Chondrocyte (in vitro differentiated cells): Measurements from ENCODE around the gene VASP. TPM values are rescaled to one million over a fixed set of nuclear protein-coding genes. Genes with fewer than 3 reads are reported as not detected.

ENCODE experiments used
- DNase-seq: peaks from one replicate; pipeline ENCODE4 v3.0.0; 2021; ENCODE audit warnings: mixed read lengths, low spot score
- H3K27ac Mint-ChIP-seq: one replicate; pipeline ENCODE4 v1.8.0; 2021; ENCODE audit warnings: mild to moderate bottlenecking, moderate library complexity, mixed read lengths; ENCODE audit not compliant: unreplicated experiment
- H3K27me3 Mint-ChIP-seq: 2 replicates; pipeline ENCODE4 v1.8.0; 2021; ENCODE audit warnings: low read depth, mixed read lengths
- H3K36me3 Mint-ChIP-seq: 2 replicates; pipeline ENCODE4 v1.8.0; 2021; ENCODE audit warnings: low read depth, mixed read lengths
- H3K4me1 Mint-ChIP-seq: 2 replicates; pipeline ENCODE4 v1.8.0; 2021; ENCODE audit warnings: low read depth, mild to moderate bottlenecking, mixed read lengths
- H3K4me3 Mint-ChIP-seq: one replicate; pipeline ENCODE4 v1.8.0; 2021; ENCODE audit warnings: mild to moderate bottlenecking, moderate library complexity, mixed read lengths; ENCODE audit not compliant: unreplicated experiment
- H3K9me3 Mint-ChIP-seq: 2 replicates; pipeline ENCODE4 v1.8.0; 2021; ENCODE audit warnings: low read depth, mixed read lengths
- CTCF ChIP-seq: fragments of 200-600 bp; sonication (generic); IDR thresholded peaks from 2 replicates; pipeline ENCODE4 v1.5.0; 2021; ENCODE audit warnings: antibody characterized with exemption, mild to moderate bottlenecking, moderate library complexity
- total RNA-seq: library from RNA; stranded (reverse); gene quantifications from 3 replicates; pipeline ENCODE4 v1.2.1, GENCODE V29; 2021

VASP gene
- total RNA-seq, 1 donor from 2014 or later = 142 TPM

GRCh38 chr19:45539459-45539858 lies 32.2 kb downstream of the VASP start:
- Mint-ChIP-seq H3K27ac (no peak overlapping the region), H3K4me1 (no peaks in the 10 kb centered on the region), H3K27me3 (no peaks in the 10 kb centered on the region), H3K36me3 (no peaks in the 10 kb centered on the region), H3K9me3 (peaks cover 8% of the 10 kb centered on the region), H3K4me3 (no peak overlapping the region)
- DNase-seq = no peak
- TF ChIP-seq CTCF = no peak

GRCh38 chr19:45542234-45542668 lies 35.0 kb downstream of the VASP start:
- DNase-seq = no peak
- Mint-ChIP-seq H3K4me3 (no peak overlapping the region), H3K4me1 (no peaks in the 10 kb centered on the region), H3K9me3 (peaks cover 2% of the 10 kb centered on the region), H3K36me3 (no peaks in the 10 kb centered on the region), H3K27me3 (no peaks in the 10 kb centered on the region), H3K27ac (no peak overlapping the region)
- TF ChIP-seq CTCF = no peak

GRCh38 chr19:45547211-45547770 lies 40.0 kb downstream of the VASP start:
- H3K4me3 Mint-ChIP-seq = no peak overlapping the region
- no peak for DNase-seq

GRCh38 chr19:45547965-45548609 lies 40.8 kb downstream of the VASP start:
- Mint-ChIP-seq H3K27me3 (no peaks in the 10 kb centered on the region), H3K4me3 (no peak overlapping the region), H3K27ac (no peak overlapping the region)

More at GRCh38 chr19:45547211-45547770, 40.0 kb downstream of the VASP start:
- no peaks in the 10 kb centered on the region for H3K36me3 Mint-ChIP-seq
- no peaks in the 10 kb centered on the region for H3K9me3 Mint-ChIP-seq
- TF ChIP-seq CTCF = no peak
- H3K27me3 Mint-ChIP-seq = no peaks in the 10 kb centered on the region
- peaks cover 3% of the 10 kb centered on the region for H3K4me1 Mint-ChIP-seq
- no peak overlapping the region for H3K27ac Mint-ChIP-seq

GRCh38 chr19:45553464-45553863 lies 46.2 kb downstream of the VASP start:
- TF ChIP-seq CTCF = no peak
- no peaks in the 10 kb centered on the region for H3K27me3 Mint-ChIP-seq
- no peak overlapping the region for H3K27ac Mint-ChIP-seq
- no peaks in the 10 kb centered on the region for H3K4me1 Mint-ChIP-seq
- no peaks in the 10 kb centered on the region for H3K9me3 Mint-ChIP-seq
- H3K36me3 Mint-ChIP-seq = peaks cover 4% of the 10 kb centered on the region
- no peak for DNase-seq
- no peak overlapping the region for H3K4me3 Mint-ChIP-seq

More at GRCh38 chr19:45547965-45548609, 40.8 kb downstream of the VASP start:
- Mint-ChIP-seq H3K4me1 (peaks cover 3% of the 10 kb centered on the region), H3K36me3 (peaks cover 2% of the 10 kb centered on the region), H3K9me3 (no peaks in the 10 kb centered on the region)
- DNase-seq = no peak
- TF ChIP-seq CTCF = no peak
